Calu3 (cell line): Measurements from ENCODE around the gene DUSP18. TPM values are rescaled to one million over a fixed set of nuclear protein-coding genes. Genes with fewer than 3 reads are reported as not detected.

Experiments
- BruUV-seq: library from RNA; stranded (reverse); fragments of 400-500 nt; replicated peaks from 2 replicates; lab custom pipeline; 2021; lab: Mats Ljungman, UMichigan
- CTCF ChIA-PET: fragments of 300-600 bp; sonication (Branson Sonifier 250); formaldehyde crosslinking; loops from one replicate; lab custom pipeline; 2022; ENCODE audit warnings: antibody characterized with exemption; lab: Charles Lee
- DNase-seq: peaks from one replicate; pipeline ENCODE4 v3.0.0; 2022
- H3K27ac Mint-ChIP-seq: one replicate; pipeline ENCODE4 v1.8.0; 2022; ENCODE audit warnings: mixed read lengths; ENCODE audit not compliant: unreplicated experiment
- H3K27me3 Mint-ChIP-seq: one replicate; pipeline ENCODE4 v1.8.0; 2022; ENCODE audit warnings: mixed read lengths; ENCODE audit not compliant: unreplicated experiment
- H3K36me3 Mint-ChIP-seq: one replicate; pipeline ENCODE4 v1.8.0; 2022; ENCODE audit warnings: mild to moderate bottlenecking, moderate library complexity, mixed read lengths; ENCODE audit not compliant: insufficient read depth, unreplicated experiment
- H3K4me1 Mint-ChIP-seq: one replicate; pipeline ENCODE4 v1.8.0; 2022; ENCODE audit warnings: mild to moderate bottlenecking, low read depth, mixed read lengths; ENCODE audit not compliant: unreplicated experiment
- H3K4me3 Mint-ChIP-seq: one replicate; pipeline ENCODE4 v1.8.0; 2022; ENCODE audit warnings: mild to moderate bottlenecking, low read depth, moderate library complexity, mixed read lengths; ENCODE audit not compliant: unreplicated experiment
- H3K9me3 Mint-ChIP-seq: one replicate; pipeline ENCODE4 v1.8.0; 2022; ENCODE audit warnings: low read depth, mixed read lengths; ENCODE audit not compliant: unreplicated experiment
- intact Hi-C: fragments of 100-400 bp; cut with micrococcal nuclease; formaldehyde crosslinking; loops from one replicate; pipeline ENCODE4 v1.10.0; 2022; ENCODE audit not compliant: unreplicated experiment
- total RNA-seq: library from RNA; stranded (reverse); gene quantifications from 2 replicates; pipeline ENCODE4 v1.2.3, GENCODE V29; 2022
- TF ChIP-seq, protein P1 (sequence below): fragments of 200-600 bp; IDR thresholded peaks from one replicate; pipeline ENCODE4 v1.8.0; 2022; ENCODE audit warnings: antibody characterized with exemption; ENCODE audit not compliant: unreplicated experiment

Gene DUSP18
- total RNA-seq, 1 experiment from 2014 or later: 11.6 TPM

DNA sequence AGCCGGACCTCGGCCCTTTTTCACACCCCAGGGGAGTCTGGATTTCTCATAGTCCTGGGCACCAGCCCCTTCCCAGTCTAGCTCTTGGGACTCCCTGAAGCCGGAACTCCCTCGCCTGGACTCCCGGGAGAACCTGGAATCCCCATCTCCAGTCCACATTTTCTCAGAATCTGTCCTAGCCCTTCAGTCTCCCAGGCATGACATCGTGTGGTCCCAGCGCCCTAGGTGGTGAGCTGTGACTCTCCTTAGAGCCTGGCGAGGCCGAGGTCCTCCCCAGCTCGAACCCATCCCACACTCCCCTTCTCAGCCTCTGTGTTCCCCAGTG is 673 bp upstream of the DUSP18 start:
- Mint-ChIP-seq H3K27ac (peak overlapping the region; percentile 82), H3K27me3 (peaks cover 11% of the 10 kb centered on the region), H3K4me3 (peak overlapping the region; percentile 94), H3K36me3 (peaks cover 27% of the 10 kb centered on the region), H3K9me3 (no peaks in the 10 kb centered on the region), H3K4me1 (peaks cover 19% of the 10 kb centered on the region)
- CTCF ChIA-PET: interaction anchor here (0.9 to 2.1 kb wide), 2 partner anchors 19 to 34 kb away, joined by 3 to 7 read pairs; no protein-coding TSS in a partner anchor
- BruUV-seq: no TSS peak
- TF ChIP-seq, protein P1, sequence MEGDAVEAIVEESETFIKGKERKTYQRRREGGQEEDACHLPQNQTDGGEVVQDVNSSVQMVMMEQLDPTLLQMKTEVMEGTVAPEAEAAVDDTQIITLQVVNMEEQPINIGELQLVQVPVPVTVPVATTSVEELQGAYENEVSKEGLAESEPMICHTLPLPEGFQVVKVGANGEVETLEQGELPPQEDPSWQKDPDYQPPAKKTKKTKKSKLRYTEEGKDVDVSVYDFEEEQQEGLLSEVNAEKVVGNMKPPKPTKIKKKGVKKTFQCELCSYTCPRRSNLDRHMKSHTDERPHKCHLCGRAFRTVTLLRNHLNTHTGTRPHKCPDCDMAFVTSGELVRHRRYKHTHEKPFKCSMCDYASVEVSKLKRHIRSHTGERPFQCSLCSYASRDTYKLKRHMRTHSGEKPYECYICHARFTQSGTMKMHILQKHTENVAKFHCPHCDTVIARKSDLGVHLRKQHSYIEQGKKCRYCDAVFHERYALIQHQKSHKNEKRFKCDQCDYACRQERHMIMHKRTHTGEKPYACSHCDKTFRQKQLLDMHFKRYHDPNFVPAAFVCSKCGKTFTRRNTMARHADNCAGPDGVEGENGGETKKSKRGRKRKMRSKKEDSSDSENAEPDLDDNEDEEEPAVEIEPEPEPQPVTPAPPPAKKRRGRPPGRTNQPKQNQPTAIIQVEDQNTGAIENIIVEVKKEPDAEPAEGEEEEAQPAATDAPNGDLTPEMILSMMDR: no peak
- intact Hi-C loops: no loop called here
- no peak for DNase-seq

GRCh38 chr22:30667107-30667493 is 575 bp downstream of the DUSP18 start:
- TF ChIP-seq, protein P1: no peak
- H3K27ac Mint-ChIP-seq: peak overlapping the region; percentile 82
- BruUV-seq: TSS peak; percentile 68
- no peaks in the 10 kb centered on the region for H3K9me3 Mint-ChIP-seq
- peaks cover 11% of the 10 kb centered on the region for H3K27me3 Mint-ChIP-seq
- intact Hi-C loops: no loop called here
- peaks cover 27% of the 10 kb centered on the region for H3K36me3 Mint-ChIP-seq
- H3K4me3 Mint-ChIP-seq: peak overlapping the region; percentile 94
- CTCF ChIA-PET: interaction anchor here (0.6 to 2.1 kb wide), 5 partner anchors 24 to 156 kb away, joined by 3 to 7 read pairs (median 4); no protein-coding TSS in a partner anchor
- no peak for DNase-seq
- peaks cover 19% of the 10 kb centered on the region for H3K4me1 Mint-ChIP-seq

DNA sequence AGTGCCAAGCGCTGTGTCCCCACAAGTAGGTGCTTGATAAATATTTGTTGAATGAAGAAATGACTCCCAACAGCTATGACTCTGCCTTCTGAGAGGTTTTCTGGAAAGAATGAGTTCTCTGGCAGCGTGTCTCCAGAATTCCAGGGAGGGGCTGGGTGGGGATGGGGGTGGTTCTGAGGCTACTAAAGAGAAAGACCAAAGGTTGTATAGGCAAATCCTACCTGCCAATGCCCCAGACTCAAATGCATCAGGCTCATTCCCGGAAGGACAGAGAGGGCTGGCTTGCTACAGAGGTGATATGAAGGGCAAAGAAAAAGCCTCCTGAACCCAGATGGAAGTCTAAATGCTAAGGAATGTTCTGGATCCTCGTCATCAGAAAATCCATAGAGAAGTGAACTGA is 1.9 kb downstream of the DUSP18 start:
- Mint-ChIP-seq H3K4me1 (peaks cover 19% of the 10 kb centered on the region), H3K36me3 (peaks cover 27% of the 10 kb centered on the region), H3K27me3 (peaks cover 11% of the 10 kb centered on the region), H3K9me3 (no peaks in the 10 kb centered on the region), H3K27ac (no peak overlapping the region), H3K4me3 (no peak overlapping the region)
- BruUV-seq: no TSS peak
- TF ChIP-seq, protein P1: no peak
- DNase-seq: no peak
- intact Hi-C loops: no loop called here
- CTCF ChIA-PET: interaction anchor here (0.7 kb wide), 1 partner anchor 174 kb away, joined by 8 read pairs; no protein-coding TSS in a partner anchor

GRCh38 chr22:30665266-30665665 is 2.4 kb downstream of the DUSP18 start:
- Mint-ChIP-seq H3K27me3 (peaks cover 11% of the 10 kb centered on the region), H3K36me3 (peaks cover 27% of the 10 kb centered on the region), H3K9me3 (no peaks in the 10 kb centered on the region), H3K4me3 (no peak overlapping the region), H3K27ac (no peak overlapping the region), H3K4me1 (peaks cover 19% of the 10 kb centered on the region)
- TF ChIP-seq, protein P1: no peak
- no peak for DNase-seq
- CTCF ChIA-PET: no interaction called here
- intact Hi-C loops: no loop called here
- no TSS peak for BruUV-seq
